Liver (tissue), 9 donors: ENCODE measurements around the gene PIMREG. TPM values are rescaled to one million over a fixed set of nuclear protein-coding genes. Genes with fewer than 3 reads are reported as not detected.

Experiments used
- DNase-seq: peaks from one replicate; pipeline ENCODE4 v3.0.0-alpha.2; 2017; ENCODE audit warnings: low spot score
- H3K27ac ChIP-seq, 2 donors: one replicate each; pipeline ENCODE4 v1.7.0; 2013; ENCODE audit warnings: inconsistent platforms in 2 of 2, low read length in 2 of 2, control low read depth in 1 of 2, low read depth in 1 of 2, mild to moderate bottlenecking in 1 of 2
- H3K27me3 ChIP-seq, 4 donors: one replicate each; pipeline versions ENCODE4 v1.6.1 to v1.7.0; 2013; ENCODE audit warnings: low read length in 3 of 4, inconsistent platforms in 1 of 4, mild to moderate bottlenecking in 1 of 4, moderate library complexity in 1 of 4; ENCODE audit not compliant: control insufficient read depth in 4 of 4, insufficient read depth in 4 of 4
- H3K36me3 ChIP-seq, 4 donors: one replicate each; pipeline versions ENCODE4 v1.6.1 to v1.7.0; 2013; ENCODE audit warnings: low read length in 3 of 4, mild to moderate bottlenecking in 3 of 4, low read depth in 1 of 4, moderate library complexity in 1 of 4; ENCODE audit not compliant: control insufficient read depth in 4 of 4, insufficient read depth in 3 of 4
- H3K4me1 ChIP-seq, 4 donors: one replicate each; pipeline versions ENCODE4 v1.6.1 to v1.7.0; 2013; ENCODE audit warnings: low read length in 3 of 4, mild to moderate bottlenecking in 3 of 4, moderate library complexity in 1 of 4; ENCODE audit not compliant: control insufficient read depth in 4 of 4, insufficient read depth in 4 of 4
- H3K4me3 ChIP-seq, 3 donors: one replicate each; pipeline versions ENCODE4 v1.6.1 to v1.7.0; 2013; ENCODE audit warnings: low read length in 3 of 3, control low read depth in 1 of 3, low read depth in 1 of 3, mild to moderate bottlenecking in 1 of 3
- H3K9ac ChIP-seq, 2 donors: one replicate each; pipeline ENCODE4 v1.7.0; 2013; ENCODE audit warnings: low read length in 2 of 2, mild to moderate bottlenecking in 2 of 2, moderate library complexity in 2 of 2, control low read depth in 1 of 2, low read depth in 1 of 2
- H3K9me3 ChIP-seq, 4 donors: one replicate each; pipeline versions ENCODE4 v1.6.1 to v1.7.0; 2013; ENCODE audit warnings: low read length in 3 of 4; ENCODE audit not compliant: control insufficient read depth in 4 of 4
- EGR1 ChIP-seq, 2 donors: IDR thresholded peaks; 2 replicates each; pipeline ENCODE4 v1.6.1; 2016 to 2018; ENCODE audit warnings: antibody characterized with exemption in 2 of 2, low read depth in 2 of 2
- FOXA1 ChIP-seq: IDR thresholded peaks from 2 replicates; pipeline ENCODE4 v1.6.1; 2016; ENCODE audit warnings: antibody characterized with exemption
- FOXA2 ChIP-seq: IDR thresholded peaks from 2 replicates; pipeline ENCODE4 v1.6.1; 2016; ENCODE audit warnings: antibody characterized with exemption
- GABPA ChIP-seq, 2 donors: IDR thresholded peaks in 1 of 2; conservative IDR thresholded peaks in 1 of 2; 2 replicates each; pipeline ENCODE4 v1.6.1; 2016; ENCODE audit warnings: antibody characterized with exemption in 2 of 2, mild to moderate bottlenecking in 1 of 2, moderate library complexity in 1 of 2
- HNF4A ChIP-seq, 2 donors: conservative IDR thresholded peaks; 2 replicates each; pipeline ENCODE4 v1.6.1; 2016; ENCODE audit warnings: antibody characterized with exemption in 2 of 2, mild to moderate bottlenecking in 2 of 2
- HNF4G ChIP-seq: IDR thresholded peaks from 2 replicates; pipeline ENCODE4 v1.6.1; 2016; ENCODE audit warnings: antibody characterized with exemption
- JUND ChIP-seq, 2 donors: IDR thresholded peaks; 2 replicates each; pipeline ENCODE4 v1.6.1; 2016; ENCODE audit warnings: antibody characterized with exemption in 2 of 2
- MAX ChIP-seq: IDR thresholded peaks from 2 replicates; pipeline ENCODE4 v1.6.1; 2016; ENCODE audit warnings: antibody characterized with exemption
- NR2F2 ChIP-seq: IDR thresholded peaks from 2 replicates; pipeline ENCODE4 v1.6.1; 2016; ENCODE audit warnings: antibody characterized with exemption
- RAD21 ChIP-seq, 2 donors: IDR thresholded peaks; 2 replicates each; pipeline ENCODE4 v1.6.1; 2016; ENCODE audit warnings: antibody characterized with exemption in 2 of 2, mild to moderate bottlenecking in 2 of 2
- REST ChIP-seq: IDR thresholded peaks from 2 replicates; pipeline ENCODE4 v1.6.1; 2016; ENCODE audit warnings: antibody characterized with exemption, mild to moderate bottlenecking
- RXRA ChIP-seq, 2 donors: IDR thresholded peaks; 2 replicates each; pipeline ENCODE4 v1.6.1; 2017 to 2018; ENCODE audit warnings: antibody characterized with exemption in 2 of 2, mild to moderate bottlenecking in 1 of 2
- SP1 ChIP-seq: IDR thresholded peaks from 2 replicates; pipeline ENCODE4 v1.6.1; 2018; ENCODE audit warnings: antibody characterized with exemption, mild to moderate bottlenecking
- YY1 ChIP-seq: IDR thresholded peaks from 2 replicates; pipeline ENCODE4 v1.6.1; 2016; ENCODE audit warnings: antibody characterized with exemption, mild to moderate bottlenecking
- WGBS: extraction: QIAGEN DNeasy Blood & Tissue Kit; methylation state at CpG from one replicate; pipeline ENCODE4 v1.1.7; 2013; 5-methylcytosine and 5-hydroxymethylcytosine counted together
- polyA plus RNA-seq, 2 donors: library from polyadenylated mRNA; stranded (reverse) in 1 of 2; unstranded in 1 of 2; fragments of 200-250 nt in 1 of 2; fragments of >200 nt in 1 of 2; fragmentation: Nextera tagmentation in 1 of 2; extraction: Ambion mirVana in 1 of 2; gene quantifications; one replicate each; pipeline versions ENCODE4 v1.2.1 to v1.2.3, GENCODE V29; 2013 to 2015
- total RNA-seq, 2 donors: library from RNA; depleted of rRNA; stranded (reverse); fragments of >200 nt; gene quantifications; one replicate each; pipeline ENCODE4 v1.2.3, GENCODE V29; 2014
- TF ChIP-seq, protein P1 (sequence below): IDR thresholded peaks from 2 replicates; pipeline ENCODE4 v1.6.1; 2016; ENCODE audit warnings: antibody characterized with exemption
- TF ChIP-seq, protein P2 (sequence below): fragments of 150-350 bp; IDR thresholded peaks from 2 replicates; pipeline ENCODE4 v1.5.1; 2017; ENCODE audit warnings: improper control_type of control experiment, low read depth, low read length; ENCODE audit not compliant: missing input control
- TF ChIP-seq, protein P3 (sequence below): IDR thresholded peaks from 2 replicates; pipeline ENCODE4 v1.6.1; 2016; ENCODE audit warnings: antibody characterized with exemption
- donor health status: healthy.
- donor health status: healthy.
- donor health status: healthy.
- donor health status: healthy.
- donor health status: healthy.

Gene PIMREG
- total and polyA plus RNA-seq, 4 donors, result 0.10 to 5.2 (median 0.75) TPM; not detected in 1

- Histone ChIP-seq H3K9ac (no peak overlapping the region), H3K4me3 (no peak overlapping the region), H3K27ac (no peak overlapping the region), H3K4me1 (peaks cover 0 to 5% (median 1%) of the 10 kb centered on the region in 4 donors), H3K27me3 (peaks cover 0 to 2% (median 0%) of the 10 kb centered on the region in 4 donors), H3K9me3 (no peaks in the 10 kb centered on the region), H3K36me3 (no peaks in the 10 kb centered on the region)
- 82% methylated on average over 14 of the region's 14 CpGs for WGBS
- DNase-seq, result no peak
- no peak for TF ChIP-seq FOXA2
- no peak for TF ChIP-seq HNF4G
- TF ChIP-seq EGR1 (IDR thresholded peaks at IDR 0.05; ENCODE audit: low read depth in 2 of 2), result no peak
- TF ChIP-seq MAX, result no peak
- TF ChIP-seq YY1, result no peak
- TF ChIP-seq JUND (IDR thresholded peaks at IDR 0.05), result no peak
- no peak for TF ChIP-seq FOXA1
- TF ChIP-seq, protein P1, sequence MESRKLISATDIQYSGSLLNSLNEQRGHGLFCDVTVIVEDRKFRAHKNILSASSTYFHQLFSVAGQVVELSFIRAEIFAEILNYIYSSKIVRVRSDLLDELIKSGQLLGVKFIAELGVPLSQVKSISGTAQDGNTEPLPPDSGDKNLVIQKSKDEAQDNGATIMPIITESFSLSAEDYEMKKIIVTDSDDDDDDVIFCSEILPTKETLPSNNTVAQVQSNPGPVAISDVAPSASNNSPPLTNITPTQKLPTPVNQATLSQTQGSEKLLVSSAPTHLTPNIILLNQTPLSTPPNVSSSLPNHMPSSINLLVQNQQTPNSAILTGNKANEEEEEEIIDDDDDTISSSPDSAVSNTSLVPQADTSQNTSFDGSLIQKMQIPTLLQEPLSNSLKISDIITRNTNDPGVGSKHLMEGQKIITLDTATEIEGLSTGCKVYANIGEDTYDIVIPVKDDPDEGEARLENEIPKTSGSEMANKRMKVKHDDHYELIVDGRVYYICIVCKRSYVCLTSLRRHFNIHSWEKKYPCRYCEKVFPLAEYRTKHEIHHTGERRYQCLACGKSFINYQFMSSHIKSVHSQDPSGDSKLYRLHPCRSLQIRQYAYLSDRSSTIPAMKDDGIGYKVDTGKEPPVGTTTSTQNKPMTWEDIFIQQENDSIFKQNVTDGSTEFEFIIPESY, result no peak
- TF ChIP-seq, protein P2, sequence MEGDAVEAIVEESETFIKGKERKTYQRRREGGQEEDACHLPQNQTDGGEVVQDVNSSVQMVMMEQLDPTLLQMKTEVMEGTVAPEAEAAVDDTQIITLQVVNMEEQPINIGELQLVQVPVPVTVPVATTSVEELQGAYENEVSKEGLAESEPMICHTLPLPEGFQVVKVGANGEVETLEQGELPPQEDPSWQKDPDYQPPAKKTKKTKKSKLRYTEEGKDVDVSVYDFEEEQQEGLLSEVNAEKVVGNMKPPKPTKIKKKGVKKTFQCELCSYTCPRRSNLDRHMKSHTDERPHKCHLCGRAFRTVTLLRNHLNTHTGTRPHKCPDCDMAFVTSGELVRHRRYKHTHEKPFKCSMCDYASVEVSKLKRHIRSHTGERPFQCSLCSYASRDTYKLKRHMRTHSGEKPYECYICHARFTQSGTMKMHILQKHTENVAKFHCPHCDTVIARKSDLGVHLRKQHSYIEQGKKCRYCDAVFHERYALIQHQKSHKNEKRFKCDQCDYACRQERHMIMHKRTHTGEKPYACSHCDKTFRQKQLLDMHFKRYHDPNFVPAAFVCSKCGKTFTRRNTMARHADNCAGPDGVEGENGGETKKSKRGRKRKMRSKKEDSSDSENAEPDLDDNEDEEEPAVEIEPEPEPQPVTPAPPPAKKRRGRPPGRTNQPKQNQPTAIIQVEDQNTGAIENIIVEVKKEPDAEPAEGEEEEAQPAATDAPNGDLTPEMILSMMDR, result no peak
- TF ChIP-seq, protein P3, sequence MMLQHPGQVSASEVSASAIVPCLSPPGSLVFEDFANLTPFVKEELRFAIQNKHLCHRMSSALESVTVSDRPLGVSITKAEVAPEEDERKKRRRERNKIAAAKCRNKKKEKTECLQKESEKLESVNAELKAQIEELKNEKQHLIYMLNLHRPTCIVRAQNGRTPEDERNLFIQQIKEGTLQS, result no peak
- no peak for TF ChIP-seq SP1
- TF ChIP-seq RAD21 (IDR thresholded peaks at IDR 0.05), result no peak
- no peak for TF ChIP-seq RXRA (IDR thresholded peaks at IDR 0.05)
- TF ChIP-seq GABPA (IDR thresholded peaks at IDR 0.05 in 1 of 2, conservative IDR thresholded peaks at IDR 0.05 in 1 of 2), result no peak
- no peak for TF ChIP-seq NR2F2
Measured at GRCh38 chr17:6458460-6458950, 14.2 kb downstream of the PIMREG start.

DNA sequence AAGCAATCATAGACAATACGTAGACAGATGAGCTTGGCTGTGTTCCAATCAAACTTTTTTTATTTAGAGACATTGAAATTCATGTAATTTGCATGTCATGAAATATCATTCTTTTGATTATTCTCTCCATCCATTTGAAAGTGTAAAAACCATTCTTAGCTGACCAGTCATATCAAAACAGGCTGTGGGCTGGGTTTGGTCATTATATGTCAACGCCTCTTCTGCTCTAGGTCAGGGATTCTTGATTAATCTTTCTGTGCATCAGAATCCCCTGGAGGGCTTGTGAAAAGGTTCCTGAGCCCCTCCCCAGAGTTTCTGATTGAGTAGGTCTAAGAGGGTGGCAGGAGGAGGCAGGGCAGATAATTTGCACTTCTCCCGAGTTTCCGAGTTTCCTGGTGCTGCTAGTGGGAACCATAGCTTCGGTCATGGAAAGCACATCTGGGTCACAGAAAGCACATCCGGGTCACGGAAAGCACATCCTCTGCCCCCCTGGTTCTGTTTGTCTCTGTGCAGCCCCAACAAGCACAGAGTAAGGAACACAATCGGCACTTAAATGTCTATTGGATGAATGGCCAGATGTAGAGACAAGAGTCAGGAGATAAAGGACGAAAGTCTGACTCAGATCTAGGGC, 16.4 kb downstream of the PIMREG start:
- Histone ChIP-seq H3K27me3 (no peaks in the 10 kb centered on the region), H3K27ac (no peak overlapping the region), H3K4me3 (no peak overlapping the region), H3K36me3 (no peaks in the 10 kb centered on the region), H3K9ac (no peak overlapping the region), H3K9me3 (no peaks in the 10 kb centered on the region), H3K4me1 (no peaks in the 10 kb centered on the region)
- no peak for DNase-seq
- TF ChIP-seq RAD21 (IDR thresholded peaks at IDR 0.05) (no peak), REST (no peak), NR2F2 (no peak), GABPA (IDR thresholded peaks at IDR 0.05 in 1 of 2, conservative IDR thresholded peaks at IDR 0.05 in 1 of 2) (no peak), HNF4G (no peak), SP1 (no peak), YY1 (no peak), HNF4A (conservative IDR thresholded peaks at IDR 0.05) (no peak), JUND (IDR thresholded peaks at IDR 0.05) (no peak), FOXA2 (no peak), EGR1 (IDR thresholded peaks at IDR 0.05; ENCODE audit: low read depth in 2 of 2) (no peak)
- TF ChIP-seq, protein P2, result no peak
- TF ChIP-seq, protein P3, result no peak
- WGBS, result 84% methylated on average over 9 of the region's 9 CpGs
